Choroid plexus epithelial cell (primary cell): ENCODE data around the gene LAMB2.
A peak's percentile ranks its signal among the peaks of the same experiment; 100 is the strongest.

Experiments
- DNase-seq: peaks from one replicate; pipeline ENCODE4 v3.0.0-alpha.2; 2010; ENCODE audit warnings: low read depth
- H3K4me3 ChIP-seq: 2 replicates; pipeline ENCODE4 v1.5.1; 2011; ENCODE audit warnings: low read depth, mild to moderate bottlenecking, control low read depth, low read length, moderate library complexity
- CTCF ChIP-seq: conservative IDR thresholded peaks from 2 replicates; pipeline ENCODE4 v1.5.1; 2011; ENCODE audit warnings: low read depth, mild to moderate bottlenecking, control low read depth, inconsistent platforms, low read length, moderate library complexity

The LAMB2 gene

GRCh38 chr3:49124991-49125670, 7.7 kb downstream of the LAMB2 start:
- no peak overlapping the region for H3K4me3 ChIP-seq
- no peak for DNase-seq
- TF ChIP-seq CTCF: peak; percentile 30

GRCh38 chr3:49124203-49124602, 8.6 kb downstream of the LAMB2 start:
- H3K4me3 ChIP-seq: no peak overlapping the region
- DNase-seq: no peak
- no peak for TF ChIP-seq CTCF

GRCh38 chr3:49123687-49124086, 9.2 kb downstream of the LAMB2 start:
- no peak for DNase-seq
- TF ChIP-seq CTCF: no peak
- H3K4me3 ChIP-seq: no peak overlapping the region

GRCh38 chr3:49122886-49123545, 9.8 kb downstream of the LAMB2 start:
- no peak overlapping the region for H3K4me3 ChIP-seq
- TF ChIP-seq CTCF: no peak
- no peak for DNase-seq

GRCh38 chr3:49122451-49122850, 10.4 kb downstream of the LAMB2 start:
- no peak overlapping the region for H3K4me3 ChIP-seq
- TF ChIP-seq CTCF: no peak
- no peak for DNase-seq

GRCh38 chr3:49122022-49122421, 10.8 kb downstream of the LAMB2 start:
- H3K4me3 ChIP-seq: no peak overlapping the region
- no peak for TF ChIP-seq CTCF
- DNase-seq: no peak
